SKM-1 (cell line): ENCODE measurements around the gene TMEM121.

Source experiments
- DNase-seq: peaks from one replicate; lab custom pipeline; 2025; ENCODE audit not compliant: unreplicated experiment; lab: John Stamatoyannopoulos, UW

Gene TMEM121

GRCh38 chr14:105497671-105498429, 28.5 kb upstream of the TMEM121 start:
- no peak for DNase-seq

GRCh38 chr14:105498430-105499255, 27.7 kb upstream of the TMEM121 start:
- DNase-seq = no peak

GRCh38 chr14:105499256-105500035, 26.9 kb upstream of the TMEM121 start:
- DNase-seq = no peak

- no peak for DNase-seq
Measured at GRCh38 chr14:105500036-105500725, 26.2 kb upstream of the TMEM121 start.

- DNase-seq = no peak
Measured at GRCh38 chr14:105500726-105501101, 25.7 kb upstream of the TMEM121 start.

GRCh38 chr14:105501504-105502291, 24.7 kb upstream of the TMEM121 start:
- no peak for DNase-seq

GRCh38 chr14:105502446-105503295, 23.7 kb upstream of the TMEM121 start:
- no peak for DNase-seq

- no peak for DNase-seq
Measured at GRCh38 chr14:105503296-105503640, 23.1 kb upstream of the TMEM121 start.

- no peak for DNase-seq
Measured at GRCh38 chr14:105503935-105504692, 22.3 kb upstream of the TMEM121 start.

GRCh38 chr14:105505101-105505500, 21.3 kb upstream of the TMEM121 start:
- no peak for DNase-seq

- DNase-seq = no peak
Measured at GRCh38 chr14:105507247-105507646, 19.1 kb upstream of the TMEM121 start.

- DNase-seq = no peak
Measured at GRCh38 chr14:105508069-105508468, 18.3 kb upstream of the TMEM121 start.

GRCh38 chr14:105508601-105509000, 17.8 kb upstream of the TMEM121 start:
- no peak for DNase-seq

GRCh38 chr14:105517096-105517495, 9.3 kb upstream of the TMEM121 start:
- DNase-seq = no peak

GRCh38 chr14:105519946-105520698, 6.3 kb upstream of the TMEM121 start:
- no peak for DNase-seq

- no peak for DNase-seq
Measured at GRCh38 chr14:105525326-105525725, 1.1 kb upstream of the TMEM121 start.

- no peak for DNase-seq
Measured at GRCh38 chr14:105526776-105527380, 495 bp downstream of the TMEM121 start.
